GM12872 (cell line): ENCODE measurements around the gene COLEC12.

Experiments
- CTCF ChIP-seq: IDR thresholded peaks from 3 replicates; pipeline ENCODE4 v1.5.1; 2011; ENCODE audit warnings: low read depth, mild to moderate bottlenecking, low read length, moderate library complexity; ENCODE audit not compliant: insufficient read depth

Gene COLEC12

DNA sequence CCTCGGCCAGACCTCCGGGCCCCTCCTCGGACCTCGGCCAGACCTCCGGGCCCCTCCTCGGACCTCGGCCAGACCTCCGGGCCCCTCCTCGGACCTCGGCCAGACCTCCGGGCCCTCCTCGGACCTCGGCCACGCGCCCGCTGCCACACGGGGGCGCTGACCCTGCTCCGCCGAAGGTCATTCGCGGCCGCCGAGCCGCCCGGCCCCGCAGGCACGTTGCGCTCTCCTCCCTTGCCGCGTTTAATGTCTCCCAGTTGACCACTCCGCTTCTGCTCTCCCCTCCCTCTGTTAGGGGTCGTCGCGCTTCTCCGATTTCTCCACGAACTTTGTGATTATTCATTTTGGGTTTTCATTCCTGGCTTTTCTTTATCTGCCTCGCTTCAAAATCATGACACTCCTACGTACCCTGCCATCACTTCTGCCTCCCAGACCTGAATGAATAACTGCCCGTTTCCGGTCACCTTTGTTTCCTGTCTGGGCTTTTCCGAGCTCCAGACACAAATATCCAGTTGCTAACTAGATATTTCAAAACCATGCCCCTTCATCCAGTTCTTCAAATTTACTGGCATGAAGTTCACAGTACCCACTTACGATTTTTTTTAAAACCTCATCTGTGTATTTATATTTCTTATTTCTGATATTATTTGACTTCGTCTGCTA is 14.8 kb upstream of the COLEC12 start:
- TF ChIP-seq CTCF: no peak

GRCh38 chr18:513826-514530 is 13.5 kb upstream of the COLEC12 start:
- TF ChIP-seq CTCF: no peak

DNA sequence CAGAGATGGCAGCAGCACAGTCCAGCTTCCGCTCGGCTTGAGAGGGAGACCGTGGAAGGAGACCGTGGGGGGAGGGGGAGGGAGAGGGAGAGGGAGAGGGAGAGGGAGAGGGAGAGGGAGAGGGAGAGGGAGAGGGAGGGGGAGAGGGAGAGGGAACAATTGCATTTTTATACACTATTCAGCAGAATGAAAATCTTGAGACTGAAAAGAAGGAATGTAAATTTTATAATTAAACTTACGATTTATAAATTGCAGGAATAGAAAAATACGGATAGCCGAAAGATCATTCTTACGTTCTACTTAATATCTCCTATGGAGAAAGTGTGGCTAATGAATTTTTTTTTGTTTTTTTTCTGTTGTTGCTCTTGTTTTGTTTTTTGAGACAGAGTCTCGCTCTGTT is 12.5 kb upstream of the COLEC12 start:
- no peak for TF ChIP-seq CTCF

GRCh38 chr18:508835-509234 is 8.3 kb upstream of the COLEC12 start:
- TF ChIP-seq CTCF: no peak

DNA sequence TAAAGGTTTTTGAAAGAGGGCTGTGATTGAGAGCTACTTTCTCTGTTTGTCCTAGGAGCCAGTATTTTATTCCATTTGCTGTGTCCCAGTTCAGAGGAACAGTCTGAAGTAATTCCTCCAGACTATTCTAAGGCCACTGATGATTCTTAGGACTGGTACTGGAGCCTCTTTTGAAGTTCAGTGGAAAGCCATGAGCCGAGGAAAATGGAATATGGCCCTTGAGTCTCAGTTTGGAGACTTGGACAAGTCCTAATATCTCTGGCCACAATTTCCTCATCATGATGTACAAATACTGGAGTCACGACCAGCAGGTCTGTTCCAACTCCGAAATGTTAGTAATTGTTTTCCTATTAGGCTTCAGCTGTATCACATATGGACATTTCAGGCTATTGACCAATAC is 7.1 kb upstream of the COLEC12 start:
- TF ChIP-seq CTCF: no peak

GRCh38 chr18:506801-507200 is 6.3 kb upstream of the COLEC12 start:
- TF ChIP-seq CTCF: no peak

DNA sequence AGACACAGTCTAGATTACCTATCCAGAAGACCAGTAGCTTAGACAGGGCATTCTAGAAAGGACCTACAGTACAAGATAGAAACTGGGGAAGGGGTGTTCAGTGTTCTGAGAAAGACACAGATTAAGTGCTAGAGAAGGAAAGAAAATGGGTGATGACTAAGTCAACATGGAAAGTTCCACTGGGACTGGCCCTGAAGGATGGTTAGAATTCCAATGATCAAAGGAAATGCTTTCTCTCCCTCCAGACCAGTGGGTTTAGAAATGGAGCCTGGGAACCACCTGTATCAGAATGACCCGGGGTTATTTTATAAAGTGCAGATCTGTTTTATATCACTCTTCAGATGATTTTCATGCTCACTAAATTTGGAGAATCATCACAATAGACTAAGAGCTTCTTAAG is 5.8 kb upstream of the COLEC12 start:
- TF ChIP-seq CTCF: no peak
